ENCODE results near the gene TXNDC16. TPM values are rescaled to one million over a fixed set of nuclear protein-coding genes. Genes with fewer than 3 reads are reported as not detected.
"Not testable (repeated sequence)": the region's sequence is repeated elsewhere in the genome, so short reads cannot be mapped to it uniquely, and the experiment has no call there.

TXNDC16 gene
- total and polyA plus RNA-seq, 4 donors, result 19.8 to 36.6 (median 21.3) TPM

- Histone ChIP-seq H3K4me3 (ENCODE audit: low read depth, low read length) (no peak overlapping the region), H3K4me1 (ENCODE audit: control insufficient read depth, insufficient read depth, low read length) (no peaks in the 10 kb centered on the region), H3K27me3 (ENCODE audit: control insufficient read depth, insufficient read depth, low read length) (no peaks in the 10 kb centered on the region), H3K27ac (ENCODE audit: low read depth, low read length) (no peak overlapping the region), H3K36me3 (ENCODE audit: control insufficient read depth, insufficient read depth, low read length) (no peaks in the 10 kb centered on the region), H3K9me3 (ENCODE audit: control insufficient read depth, insufficient read depth, low read length) (no peaks in the 10 kb centered on the region)
- DNase-seq (ENCODE audit: low read depth in 4 of 6, low spot score in 6 of 6), result no peak
- no CpG with 5 or more reads among the region's 4 CpGs for WGBS (ENCODE audit: insufficient coverage)
Measured at GRCh38 chr14:52514046-52514811, 38.1 kb downstream of the TXNDC16 start.

DNA sequence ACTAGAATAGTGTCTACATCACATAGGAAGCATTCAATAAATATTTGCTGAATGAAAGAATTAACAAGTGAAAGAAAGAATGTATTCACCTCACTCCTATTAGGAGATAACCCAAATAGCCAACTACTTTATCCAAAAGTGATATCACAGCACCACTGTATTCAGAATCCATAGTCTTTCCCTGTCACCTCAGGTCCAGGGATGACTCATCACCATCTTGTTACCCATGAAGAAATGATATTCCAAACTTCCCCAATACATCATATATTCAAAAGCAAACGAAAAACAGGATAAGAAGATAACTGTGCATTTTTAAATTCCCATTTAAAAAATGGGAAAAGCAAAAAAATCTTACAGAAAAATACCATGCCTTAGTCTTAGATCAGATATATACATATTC, 39.1 kb downstream of the TXNDC16 start:
- Histone ChIP-seq H3K27me3 (ENCODE audit: control insufficient read depth, insufficient read depth, low read length) (no peaks in the 10 kb centered on the region), H3K27ac (ENCODE audit: low read depth, low read length) (no peak overlapping the region), H3K9me3 (ENCODE audit: control insufficient read depth, insufficient read depth, low read length) (no peaks in the 10 kb centered on the region), H3K4me1 (ENCODE audit: control insufficient read depth, insufficient read depth, low read length) (no peaks in the 10 kb centered on the region), H3K4me3 (ENCODE audit: low read depth, low read length) (no peak overlapping the region), H3K36me3 (ENCODE audit: control insufficient read depth, insufficient read depth, low read length) (no peaks in the 10 kb centered on the region)
- WGBS (ENCODE audit: insufficient coverage), result no CpG with 5 or more reads among the region's 1 CpG
- no peak for DNase-seq (ENCODE audit: low read depth in 4 of 6, low spot score in 6 of 6)

DNA sequence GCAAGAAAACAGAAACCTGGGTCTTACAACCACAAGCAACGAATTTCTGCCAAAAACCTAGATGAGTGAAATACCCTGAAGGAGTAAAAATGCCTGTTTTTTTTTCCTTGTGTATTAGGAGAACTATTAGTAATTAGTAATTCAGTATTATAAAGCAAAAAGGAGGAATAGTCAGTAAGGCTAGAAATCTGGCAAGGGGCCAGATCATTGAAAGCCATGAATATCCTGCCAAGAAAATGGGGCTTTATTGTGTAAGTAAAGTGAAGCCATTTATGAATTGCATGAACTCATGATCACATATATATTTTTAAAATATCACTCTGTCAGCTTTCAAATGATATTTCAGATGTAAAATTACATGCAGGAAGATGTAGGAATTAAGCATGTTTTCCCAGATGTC, 57.9 kb downstream of the TXNDC16 start:
- H3K4me1 ChIP-seq (ENCODE audit: control insufficient read depth, insufficient read depth, low read length), result no peaks in the 10 kb centered on the region
- peaks cover 7% of the 10 kb centered on the region for H3K36me3 ChIP-seq (ENCODE audit: control insufficient read depth, insufficient read depth, low read length)
- no peak overlapping the region for H3K27ac ChIP-seq (ENCODE audit: low read depth, low read length)
- WGBS (ENCODE audit: insufficient coverage), result no CpG with 5 or more reads among the region's 1 CpG
- no peaks in the 10 kb centered on the region for H3K27me3 ChIP-seq (ENCODE audit: control insufficient read depth, insufficient read depth, low read length)
- DNase-seq (ENCODE audit: low read depth in 4 of 6, low spot score in 6 of 6), result no peak
- H3K4me3 ChIP-seq (ENCODE audit: low read depth, low read length), result no peak overlapping the region
- peaks cover 2% of the 10 kb centered on the region for H3K9me3 ChIP-seq (ENCODE audit: control insufficient read depth, insufficient read depth, low read length)

DNA sequence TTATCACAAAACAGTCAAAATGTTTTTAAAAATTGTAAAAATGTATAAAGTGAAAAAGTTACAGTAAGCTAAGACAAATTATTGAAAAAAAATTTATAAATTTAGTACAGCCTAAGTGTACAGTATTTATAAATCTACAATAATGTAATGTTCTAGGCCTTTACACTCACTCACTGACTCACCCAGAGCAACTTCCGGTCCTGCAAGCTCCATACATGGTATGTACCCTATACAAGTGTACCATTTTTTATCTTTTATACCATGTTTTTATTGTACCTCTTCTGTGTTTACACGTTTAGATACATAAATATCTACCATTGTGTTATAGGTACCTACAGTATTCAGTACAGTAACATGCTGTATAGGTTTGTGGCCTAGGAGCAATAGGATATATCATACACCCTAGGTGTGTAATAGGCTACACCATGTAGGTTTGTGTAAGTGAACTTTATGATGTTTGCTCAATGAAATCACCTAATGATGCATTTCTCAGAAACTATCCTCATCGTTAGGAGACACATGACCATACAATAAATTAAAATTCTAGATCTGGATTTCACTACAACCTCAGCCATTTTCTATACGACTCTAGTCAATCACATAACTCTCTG, 66.8 kb downstream of the TXNDC16 start:
- 100% methylated on average over 2 of the region's 4 CpGs for WGBS (ENCODE audit: insufficient coverage)
- Histone ChIP-seq H3K4me1 (ENCODE audit: control insufficient read depth, insufficient read depth, low read length) (no peaks in the 10 kb centered on the region), H3K4me3 (ENCODE audit: low read depth, low read length) (no peak overlapping the region), H3K27me3 (ENCODE audit: control insufficient read depth, insufficient read depth, low read length) (no peaks in the 10 kb centered on the region), H3K27ac (ENCODE audit: low read depth, low read length) (no peak overlapping the region), H3K36me3 (ENCODE audit: control insufficient read depth, insufficient read depth, low read length) (peaks cover 4% of the 10 kb centered on the region), H3K9me3 (ENCODE audit: control insufficient read depth, insufficient read depth, low read length) (no peaks in the 10 kb centered on the region)
- DNase-seq (ENCODE audit: low read depth in 4 of 6, low spot score in 6 of 6), result no peak

- H3K4me1 ChIP-seq (ENCODE audit: control insufficient read depth, insufficient read depth, low read length), result no peaks in the 10 kb centered on the region
- no peaks in the 10 kb centered on the region for H3K36me3 ChIP-seq (ENCODE audit: control insufficient read depth, insufficient read depth, low read length)
- no peak for DNase-seq (ENCODE audit: low read depth in 4 of 6, low spot score in 6 of 6)
- H3K27me3 ChIP-seq (ENCODE audit: control insufficient read depth, insufficient read depth, low read length), result no peaks in the 10 kb centered on the region
- no peak overlapping the region for H3K4me3 ChIP-seq (ENCODE audit: low read depth, low read length)
- H3K27ac ChIP-seq (ENCODE audit: low read depth, low read length), result no peak overlapping the region
- H3K9me3 ChIP-seq (ENCODE audit: control insufficient read depth, insufficient read depth, low read length), result no peaks in the 10 kb centered on the region
Measured at GRCh38 chr14:52481864-52482263, 70.4 kb downstream of the TXNDC16 start.

DNA sequence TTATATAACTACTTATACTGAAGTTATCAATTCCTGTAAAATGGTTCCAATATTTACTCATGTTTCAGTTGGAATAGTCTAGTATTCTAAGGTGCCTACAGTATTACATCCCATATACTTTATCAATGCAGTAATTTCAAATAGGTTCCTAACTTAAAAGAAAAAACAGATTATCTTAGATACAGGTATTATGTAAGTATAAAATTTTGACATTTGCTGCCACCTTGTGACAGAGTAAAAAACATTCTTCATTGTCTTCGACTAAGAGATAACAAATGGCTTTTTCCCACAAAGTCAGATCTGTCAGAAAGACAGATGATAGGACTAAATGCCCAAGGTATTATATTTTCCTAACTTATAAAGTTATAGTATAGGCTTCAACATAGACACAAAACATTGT, 78.7 kb downstream of the TXNDC16 start:
- no peak overlapping the region for H3K27ac ChIP-seq (ENCODE audit: low read depth, low read length)
- H3K36me3 ChIP-seq (ENCODE audit: control insufficient read depth, insufficient read depth, low read length), result peaks cover 9% of the 10 kb centered on the region
- no CpG with 5 or more reads among the region's 1 CpG for WGBS (ENCODE audit: insufficient coverage)
- DNase-seq (ENCODE audit: low read depth in 4 of 6, low spot score in 6 of 6), result peak in 5 of 6 donors; percentile 3 to 68 (median 22)
- H3K27me3 ChIP-seq (ENCODE audit: control insufficient read depth, insufficient read depth, low read length), result no peaks in the 10 kb centered on the region
- H3K9me3 ChIP-seq (ENCODE audit: control insufficient read depth, insufficient read depth, low read length), result no peaks in the 10 kb centered on the region
- H3K4me3 ChIP-seq (ENCODE audit: low read depth, low read length), result no peak overlapping the region
- no peaks in the 10 kb centered on the region for H3K4me1 ChIP-seq (ENCODE audit: control insufficient read depth, insufficient read depth, low read length)

DNA sequence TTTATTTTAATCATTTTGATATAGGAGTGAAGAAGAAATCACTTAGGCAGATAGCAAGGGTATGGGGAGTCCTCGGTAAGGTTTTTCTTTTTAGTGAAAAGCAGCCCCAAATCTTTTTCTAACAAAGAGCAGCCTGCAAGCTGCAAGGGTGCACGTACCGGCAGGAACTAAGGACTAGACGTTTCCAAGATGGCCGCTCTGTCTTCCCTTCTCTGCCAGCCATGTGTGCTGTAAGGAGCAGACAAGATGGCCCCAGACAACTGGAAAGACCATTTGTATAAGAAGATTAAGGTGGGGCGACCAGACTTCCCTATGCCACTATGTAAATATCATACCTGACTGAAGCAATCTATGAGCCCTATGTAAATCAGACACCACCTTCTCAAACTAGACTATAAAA, 79.6 kb downstream of the TXNDC16 start:
- Histone ChIP-seq H3K9me3 (ENCODE audit: control insufficient read depth, insufficient read depth, low read length) (no peaks in the 10 kb centered on the region), H3K27ac (ENCODE audit: low read depth, low read length) (no peak overlapping the region)
- 94% methylated on average over 4 of the region's 6 CpGs for WGBS (ENCODE audit: insufficient coverage)

DNA sequence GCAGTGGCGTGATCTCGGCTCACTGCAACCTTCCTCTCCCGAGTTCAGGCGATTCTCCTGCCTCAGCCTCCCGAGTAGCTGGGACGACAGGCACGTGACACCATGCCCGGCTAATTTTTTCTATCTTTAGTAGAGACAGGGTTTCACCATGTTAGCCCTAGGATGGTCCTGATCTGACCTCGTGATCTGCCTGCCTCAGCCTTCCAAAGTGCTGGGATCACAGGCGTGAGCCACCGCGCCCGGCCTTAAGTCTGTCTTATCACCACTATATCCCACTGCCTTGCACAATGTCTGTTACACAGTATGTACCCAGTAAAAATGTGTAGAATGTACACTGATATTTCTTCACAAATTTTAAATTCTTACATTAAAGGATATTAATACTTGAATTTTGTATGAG, 80.1 kb downstream of the TXNDC16 start:
- DNase-seq (ENCODE audit: low read depth in 4 of 6, low spot score in 6 of 6); H3K9me3 ChIP-seq (ENCODE audit: control insufficient read depth, insufficient read depth, low read length); H3K27me3 ChIP-seq (ENCODE audit: control insufficient read depth, insufficient read depth, low read length); H3K4me1 ChIP-seq (ENCODE audit: control insufficient read depth, insufficient read depth, low read length); H3K4me3 ChIP-seq (ENCODE audit: low read depth, low read length); H3K27ac ChIP-seq (ENCODE audit: low read depth, low read length): not testable (repeated sequence)
- H3K36me3 ChIP-seq (ENCODE audit: control insufficient read depth, insufficient read depth, low read length), result peaks cover 11% of the 10 kb centered on the region
- WGBS (ENCODE audit: insufficient coverage), result 97% methylated on average over 8 of the region's 13 CpGs

More for the DNA sequence above, 79.6 kb downstream of the TXNDC16 start:
- Histone ChIP-seq H3K27me3 (ENCODE audit: control insufficient read depth, insufficient read depth, low read length) (no peaks in the 10 kb centered on the region), H3K36me3 (ENCODE audit: control insufficient read depth, insufficient read depth, low read length) (peaks cover 11% of the 10 kb centered on the region), H3K4me3 (ENCODE audit: low read depth, low read length) (no peak overlapping the region), H3K4me1 (ENCODE audit: control insufficient read depth, insufficient read depth, low read length) (no peaks in the 10 kb centered on the region)
- no peak for DNase-seq (ENCODE audit: low read depth in 4 of 6, low spot score in 6 of 6)

- no CpG with 5 or more reads among the region's 7 CpGs for WGBS (ENCODE audit: insufficient coverage)
- H3K9me3 ChIP-seq (ENCODE audit: control insufficient read depth, insufficient read depth, low read length), result no peaks in the 10 kb centered on the region
Measured at GRCh38 chr14:52467515-52468266, 84.6 kb downstream of the TXNDC16 start.

More at GRCh38 chr14:52467515-52468266, 84.6 kb downstream of the TXNDC16 start:
- Histone ChIP-seq H3K4me1 (ENCODE audit: control insufficient read depth, insufficient read depth, low read length) (no peaks in the 10 kb centered on the region), H3K36me3 (ENCODE audit: control insufficient read depth, insufficient read depth, low read length) (peaks cover 8% of the 10 kb centered on the region), H3K4me3 (ENCODE audit: low read depth, low read length) (no peak overlapping the region), H3K27me3 (ENCODE audit: control insufficient read depth, insufficient read depth, low read length) (no peaks in the 10 kb centered on the region), H3K27ac (ENCODE audit: low read depth, low read length) (no peak overlapping the region)
- DNase-seq (ENCODE audit: low read depth in 4 of 6, low spot score in 6 of 6), result no peak

Data from spinal cord (tissue), 10 donors.